ENCODE measurements around the gene WDR43.

- TF ChIP-seq CTCF (IDR thresholded peaks at IDR 0.05; ENCODE audit: low read depth, low read length) = no peak
- no peak for TF ChIP-seq MAX (IDR thresholded peaks at IDR 0.05; ENCODE audit: low read depth, low read length)
- no peak for TF ChIP-seq MYC (IDR thresholded peaks at IDR 0.05; ENCODE audit: low read depth, low read length)
- no peak for TF ChIP-seq POLR2A (IDR thresholded peaks at IDR 0.05; ENCODE audit: extremely low read depth, insufficient read length)
These were observed 86.6 kb downstream of the WDR43 start, which contains the start of gene TOGARAM2 for GRCh38 chr2:28981016-28981441.

All from NB4 (cell line).